ENCODE data around the gene TBC1D16.
"Not testable (repeated sequence)": the region's sequence is repeated elsewhere in the genome, so short reads cannot be mapped to it uniquely, and the experiment has no call there.

Gene TBC1D16

DNA sequence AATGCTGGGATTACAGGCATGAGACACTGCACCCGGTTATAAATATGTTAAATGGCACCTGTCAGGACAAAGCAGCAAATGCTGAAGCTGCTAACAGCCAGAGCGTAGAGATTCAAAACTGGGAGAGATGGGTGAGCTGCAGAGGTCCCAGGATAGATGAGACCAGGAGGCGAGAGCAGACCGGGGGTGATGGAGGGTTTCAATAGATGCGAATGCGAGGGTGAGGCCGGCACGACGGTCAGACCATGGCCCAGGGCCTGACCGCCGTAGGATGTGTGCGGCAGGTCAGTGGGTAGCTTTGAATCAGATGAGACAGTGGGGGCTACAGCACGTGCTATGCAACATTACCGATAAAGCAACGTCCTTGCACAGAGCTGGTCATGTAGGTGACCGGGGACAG, 15.0 kb upstream of the TBC1D16 start:
- H3K4me3 ChIP-seq (replicated peaks; ENCODE audit: low read depth, low read length), result no peak overlapping the region
- no peak for DNase-seq (ENCODE audit: extremely low read depth, insufficient read length)
- no peaks in the 10 kb centered on the region for H3K36me3 ChIP-seq (ENCODE audit: control insufficient read depth, insufficient read depth, low read length)
- TF ChIP-seq, protein P1, sequence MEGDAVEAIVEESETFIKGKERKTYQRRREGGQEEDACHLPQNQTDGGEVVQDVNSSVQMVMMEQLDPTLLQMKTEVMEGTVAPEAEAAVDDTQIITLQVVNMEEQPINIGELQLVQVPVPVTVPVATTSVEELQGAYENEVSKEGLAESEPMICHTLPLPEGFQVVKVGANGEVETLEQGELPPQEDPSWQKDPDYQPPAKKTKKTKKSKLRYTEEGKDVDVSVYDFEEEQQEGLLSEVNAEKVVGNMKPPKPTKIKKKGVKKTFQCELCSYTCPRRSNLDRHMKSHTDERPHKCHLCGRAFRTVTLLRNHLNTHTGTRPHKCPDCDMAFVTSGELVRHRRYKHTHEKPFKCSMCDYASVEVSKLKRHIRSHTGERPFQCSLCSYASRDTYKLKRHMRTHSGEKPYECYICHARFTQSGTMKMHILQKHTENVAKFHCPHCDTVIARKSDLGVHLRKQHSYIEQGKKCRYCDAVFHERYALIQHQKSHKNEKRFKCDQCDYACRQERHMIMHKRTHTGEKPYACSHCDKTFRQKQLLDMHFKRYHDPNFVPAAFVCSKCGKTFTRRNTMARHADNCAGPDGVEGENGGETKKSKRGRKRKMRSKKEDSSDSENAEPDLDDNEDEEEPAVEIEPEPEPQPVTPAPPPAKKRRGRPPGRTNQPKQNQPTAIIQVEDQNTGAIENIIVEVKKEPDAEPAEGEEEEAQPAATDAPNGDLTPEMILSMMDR (IDR thresholded peaks at IDR 0.05; ENCODE audit: insufficient read depth, low read length, poor library complexity, severe bottlenecking), result no peak
- H3K27me3 ChIP-seq (replicated peaks; ENCODE audit: control insufficient read depth, insufficient read depth, low read length), result no peaks in the 10 kb centered on the region

GRCh38 chr17:80049986-80050385, 14.3 kb upstream of the TBC1D16 start:
- DNase-seq (ENCODE audit: extremely low read depth, insufficient read length), result no peak
- TF ChIP-seq, protein P1 (IDR thresholded peaks at IDR 0.05; ENCODE audit: insufficient read depth, low read length, poor library complexity, severe bottlenecking), result no peak
- Histone ChIP-seq H3K4me3 (replicated peaks; ENCODE audit: low read depth, low read length) (no peak overlapping the region), H3K36me3 (ENCODE audit: control insufficient read depth, insufficient read depth, low read length) (no peaks in the 10 kb centered on the region), H3K27me3 (replicated peaks; ENCODE audit: control insufficient read depth, insufficient read depth, low read length) (no peaks in the 10 kb centered on the region)

DNA sequence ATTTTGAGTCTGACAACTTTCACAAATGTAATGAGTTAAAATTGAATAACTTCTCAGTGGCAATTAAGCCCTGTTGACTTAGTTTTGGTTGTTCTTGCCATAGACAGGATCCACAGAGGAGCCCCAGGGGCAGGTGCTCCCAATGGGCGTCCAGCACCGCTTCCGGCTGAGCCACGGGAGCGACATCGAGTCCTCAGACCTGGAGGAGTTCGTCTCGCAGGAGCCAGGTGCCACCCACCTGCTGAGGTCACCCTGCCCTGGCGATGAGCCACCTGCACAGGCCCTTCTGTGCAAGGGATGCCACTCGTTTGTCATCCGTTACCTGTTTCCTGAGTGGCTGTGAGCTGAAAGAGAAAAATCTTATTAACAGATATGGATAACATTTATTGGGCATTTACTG, 11.5 kb upstream of the TBC1D16 start:
- no peaks in the 10 kb centered on the region for H3K27me3 ChIP-seq (replicated peaks; ENCODE audit: control insufficient read depth, insufficient read depth, low read length)
- H3K4me3 ChIP-seq (replicated peaks; ENCODE audit: low read depth, low read length), result no peak overlapping the region
- DNase-seq (ENCODE audit: extremely low read depth, insufficient read length), result no peak
- TF ChIP-seq, protein P1 (IDR thresholded peaks at IDR 0.05; ENCODE audit: insufficient read depth, low read length, poor library complexity, severe bottlenecking), result no peak
- no peaks in the 10 kb centered on the region for H3K36me3 ChIP-seq (ENCODE audit: control insufficient read depth, insufficient read depth, low read length)

DNA sequence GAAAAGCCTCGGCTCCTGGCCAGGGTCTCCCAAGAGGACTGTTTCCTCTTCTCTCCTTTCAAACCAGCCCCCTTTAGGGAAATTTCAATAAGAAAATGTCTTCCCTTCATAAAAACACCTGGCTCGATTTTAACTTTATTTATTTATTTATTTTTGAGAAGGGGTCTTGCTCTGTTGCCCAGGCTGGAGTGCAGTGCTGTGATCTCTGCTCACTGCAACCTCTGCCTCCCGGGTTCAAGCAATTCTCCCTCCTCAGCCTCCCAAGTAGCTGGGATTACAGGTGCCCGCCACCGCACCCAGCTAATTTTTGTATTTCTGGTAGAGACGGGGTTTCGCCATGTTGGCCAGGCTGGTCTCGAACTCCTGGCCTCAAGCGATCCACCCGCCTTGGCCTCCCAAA, 11.0 kb upstream of the TBC1D16 start:
- not testable (repeated sequence) for H3K27me3 ChIP-seq (replicated peaks; ENCODE audit: control insufficient read depth, insufficient read depth, low read length); H3K4me3 ChIP-seq (replicated peaks; ENCODE audit: low read depth, low read length); H3K36me3 ChIP-seq (ENCODE audit: control insufficient read depth, insufficient read depth, low read length); DNase-seq (ENCODE audit: extremely low read depth, insufficient read length)

DNA sequence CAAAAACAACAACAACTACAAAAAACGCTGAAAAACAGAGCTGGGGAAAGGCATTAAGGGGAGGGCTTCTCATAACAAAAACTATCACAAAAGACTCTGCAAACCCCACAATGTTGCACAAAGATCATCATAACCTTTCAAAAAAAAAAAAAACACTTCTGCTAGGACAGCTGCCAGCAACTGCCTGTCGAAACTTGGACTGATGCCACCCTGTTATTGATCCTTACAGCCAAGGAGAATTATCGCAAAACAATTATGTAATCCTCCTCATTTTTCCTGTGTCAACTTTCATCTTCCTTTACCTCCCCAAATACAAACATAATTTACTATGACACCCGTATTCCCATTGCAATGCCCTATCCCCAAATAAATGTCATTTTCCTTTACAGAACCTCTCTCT, 10.0 kb upstream of the TBC1D16 start:
- DNase-seq (ENCODE audit: extremely low read depth, insufficient read length), result no peak
- H3K36me3 ChIP-seq (ENCODE audit: control insufficient read depth, insufficient read depth, low read length), result no peaks in the 10 kb centered on the region

GRCh38 chr17:80043963-80044362, 8.3 kb upstream of the TBC1D16 start:
- H3K36me3 ChIP-seq (ENCODE audit: control insufficient read depth, insufficient read depth, low read length), result no peaks in the 10 kb centered on the region
- TF ChIP-seq, protein P1 (IDR thresholded peaks at IDR 0.05; ENCODE audit: insufficient read depth, low read length, poor library complexity, severe bottlenecking), result no peak
- no peak for DNase-seq (ENCODE audit: extremely low read depth, insufficient read length)
- no peaks in the 10 kb centered on the region for H3K27me3 ChIP-seq (replicated peaks; ENCODE audit: control insufficient read depth, insufficient read depth, low read length)
- H3K4me3 ChIP-seq (replicated peaks; ENCODE audit: low read depth, low read length), result no peak overlapping the region

More for the DNA sequence above, 10.0 kb upstream of the TBC1D16 start:
- Histone ChIP-seq H3K4me3 (replicated peaks; ENCODE audit: low read depth, low read length) (no peak overlapping the region), H3K27me3 (replicated peaks; ENCODE audit: control insufficient read depth, insufficient read depth, low read length) (no peaks in the 10 kb centered on the region)
- TF ChIP-seq, protein P1 (IDR thresholded peaks at IDR 0.05; ENCODE audit: insufficient read depth, low read length, poor library complexity, severe bottlenecking), result no peak
